ENCODE measurements around the gene GNB1.

GNB1 gene

GRCh38 chr1:1907098-1907736 lies 16.3 kb upstream of the GNB1 start:
- no peak for DNase-seq

GRCh38 chr1:1906185-1907097 lies 15.6 kb upstream of the GNB1 start:
- DNase-seq: peak; percentile 61

GRCh38 chr1:1903224-1903623 lies 12.3 kb upstream of the GNB1 start:
- no peak for DNase-seq

GRCh38 chr1:1901641-1902294 lies 10.9 kb upstream of the GNB1 start:
- DNase-seq: no peak

GRCh38 chr1:1900883-1901640 lies 10.2 kb upstream of the GNB1 start:
- DNase-seq: no peak

- DNase-seq: no peak
These were observed 9.1 kb upstream of the GNB1 start for GRCh38 chr1:1899967-1900327.

GRCh38 chr1:1899266-1899966 lies 8.5 kb upstream of the GNB1 start:
- DNase-seq: peak; percentile 80

- DNase-seq: no peak
These were observed 7.5 kb upstream of the GNB1 start for GRCh38 chr1:1898246-1898933.

- DNase-seq: no peak
These were observed 4.8 kb upstream of the GNB1 start for GRCh38 chr1:1895456-1896336.

GRCh38 chr1:1895060-1895418 lies 4.2 kb upstream of the GNB1 start:
- DNase-seq: no peak

- DNase-seq: no peak
These were observed 3.6 kb upstream of the GNB1 start for GRCh38 chr1:1894354-1895059.

GRCh38 chr1:1893997-1894353 lies 3.1 kb upstream of the GNB1 start:
- no peak for DNase-seq

- no peak for DNase-seq
These were observed 2.6 kb upstream of the GNB1 start for GRCh38 chr1:1893291-1893985.

- DNase-seq: no peak
These were observed 1.9 kb upstream of the GNB1 start for GRCh38 chr1:1892763-1893120.

GRCh38 chr1:1892079-1892762 lies 1.3 kb upstream of the GNB1 start:
- DNase-seq: no peak

GRCh38 chr1:1891349-1892078 lies 627 bp upstream of the GNB1 start:
- peak; percentile 37 for DNase-seq

GRCh38 chr1:1889847-1890505 lies 911 bp downstream of the GNB1 start:
- DNase-seq: peak; percentile 43

Measured in GDM1 (cell line).